T-helper 1 cell treated with Interleukin-12 subunit alpha and Interleukin-12 subunit beta and Interleukin-4 antibody, amounts not matched to agents 30 μg/mL and 1 μg/mL, for 36 hours (primary cell): Measurements from ENCODE around the gene JMJD1C.

Experiments used
- H3K27ac Mint-ChIP-seq: one replicate; pipeline ENCODE4 v1.8.0; 2021; ENCODE audit warnings: mild to moderate bottlenecking, mixed read lengths
- H3K27me3 Mint-ChIP-seq: one replicate; pipeline ENCODE4 v1.8.0; 2021; ENCODE audit warnings: low read depth, mixed read lengths
- H3K36me3 Mint-ChIP-seq: one replicate; pipeline ENCODE4 v1.8.0; 2021; ENCODE audit warnings: low read depth, mixed read lengths
- H3K4me1 Mint-ChIP-seq: one replicate; pipeline ENCODE4 v1.8.0; 2021; ENCODE audit warnings: low read depth, mixed read lengths
- H3K4me3 Mint-ChIP-seq: one replicate; pipeline ENCODE4 v1.8.0; 2021; ENCODE audit warnings: mild to moderate bottlenecking, moderate library complexity, mixed read lengths
- H3K9me3 Mint-ChIP-seq: one replicate; pipeline ENCODE4 v1.8.0; 2021; ENCODE audit warnings: mixed read lengths

The JMJD1C gene

DNA sequence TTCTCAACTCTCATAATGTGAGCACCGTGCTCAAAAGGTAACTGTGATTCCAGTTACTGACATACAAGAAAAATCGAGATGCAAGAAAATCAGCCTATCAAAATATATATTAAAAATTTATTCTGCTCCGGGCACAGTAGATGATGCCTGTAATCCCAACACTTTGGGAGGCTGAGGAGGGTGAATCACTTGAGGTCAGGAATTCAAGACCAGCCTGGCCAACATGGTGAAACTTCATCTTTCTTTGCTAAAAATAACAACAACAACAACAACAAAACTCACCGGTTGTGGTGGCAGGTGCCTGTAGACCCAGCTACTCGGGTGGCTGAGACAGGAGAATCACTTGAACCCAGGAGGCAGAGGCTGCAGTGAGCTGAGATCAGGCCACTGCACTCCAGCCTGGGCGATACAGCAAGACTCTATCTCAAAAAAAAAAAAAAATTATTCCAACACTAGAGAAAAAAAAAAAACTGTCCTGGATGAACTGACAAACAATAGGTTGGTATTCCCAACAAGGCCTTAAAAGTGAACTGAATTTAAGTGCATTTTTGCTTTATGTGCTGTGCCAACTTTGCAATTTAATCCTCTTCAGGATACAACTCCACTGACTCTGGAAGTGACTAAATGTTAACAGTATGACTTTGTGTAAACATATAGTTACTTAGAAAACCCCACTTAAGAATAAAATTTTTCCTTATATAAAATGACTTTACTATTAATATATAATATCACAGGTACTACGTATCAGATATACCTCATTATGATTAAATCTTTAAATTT lies 51.1 kb downstream of the JMJD1C start:
- peaks cover 11% of the 10 kb centered on the region for H3K4me1 Mint-ChIP-seq
- no peak overlapping the region for H3K27ac Mint-ChIP-seq

DNA sequence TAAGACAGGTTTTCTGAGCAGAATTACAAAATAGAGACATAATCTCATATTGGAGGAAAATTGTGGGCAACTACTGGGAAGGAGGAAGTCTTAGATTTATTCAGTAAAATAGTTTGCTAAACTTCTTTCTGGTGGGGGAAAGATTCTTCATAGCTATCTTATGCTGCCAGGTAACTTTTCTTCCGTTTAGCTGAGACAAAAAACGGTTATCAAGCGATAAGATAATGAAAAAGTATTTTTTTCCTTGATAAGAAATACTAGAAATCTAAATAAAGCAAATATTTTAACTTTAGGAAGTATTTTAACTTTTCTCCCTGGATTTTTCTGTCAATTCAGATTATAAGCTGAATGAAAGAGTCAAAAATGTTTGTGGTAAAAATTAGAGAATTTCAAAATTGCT lies 52.3 kb downstream of the JMJD1C start:
- Mint-ChIP-seq H3K27ac (no peak overlapping the region), H3K4me1 (peaks cover 11% of the 10 kb centered on the region), H3K36me3 (no peaks in the 10 kb centered on the region), H3K9me3 (no peaks in the 10 kb centered on the region), H3K4me3 (no peak overlapping the region), H3K27me3 (no peaks in the 10 kb centered on the region)

More for the DNA sequence above, 51.1 kb downstream of the JMJD1C start:
- H3K27me3 Mint-ChIP-seq: no peaks in the 10 kb centered on the region
- H3K9me3 Mint-ChIP-seq: no peaks in the 10 kb centered on the region
- H3K36me3 Mint-ChIP-seq: no peaks in the 10 kb centered on the region
- H3K4me3 Mint-ChIP-seq: no peak overlapping the region

GRCh38 chr10:63412304-63412703 lies 53.5 kb downstream of the JMJD1C start:
- no peaks in the 10 kb centered on the region for H3K9me3 Mint-ChIP-seq
- H3K4me1 Mint-ChIP-seq: peaks cover 8% of the 10 kb centered on the region
- H3K27ac Mint-ChIP-seq: no peak overlapping the region
- peaks cover 1% of the 10 kb centered on the region for H3K36me3 Mint-ChIP-seq
- H3K4me3 Mint-ChIP-seq: no peak overlapping the region
- no peaks in the 10 kb centered on the region for H3K27me3 Mint-ChIP-seq

GRCh38 chr10:63410633-63411032 lies 55.1 kb downstream of the JMJD1C start:
- Mint-ChIP-seq H3K36me3 (peaks cover 5% of the 10 kb centered on the region), H3K4me1 (peaks cover 5% of the 10 kb centered on the region), H3K27ac (no peak overlapping the region), H3K4me3 (no peak overlapping the region), H3K9me3 (no peaks in the 10 kb centered on the region), H3K27me3 (no peaks in the 10 kb centered on the region)

GRCh38 chr10:63409465-63410027 lies 56.2 kb downstream of the JMJD1C start:
- Mint-ChIP-seq H3K27me3 (no peaks in the 10 kb centered on the region), H3K36me3 (peaks cover 5% of the 10 kb centered on the region), H3K4me1 (peaks cover 4% of the 10 kb centered on the region), H3K4me3 (no peak overlapping the region), H3K27ac (no peak overlapping the region), H3K9me3 (no peaks in the 10 kb centered on the region)

DNA sequence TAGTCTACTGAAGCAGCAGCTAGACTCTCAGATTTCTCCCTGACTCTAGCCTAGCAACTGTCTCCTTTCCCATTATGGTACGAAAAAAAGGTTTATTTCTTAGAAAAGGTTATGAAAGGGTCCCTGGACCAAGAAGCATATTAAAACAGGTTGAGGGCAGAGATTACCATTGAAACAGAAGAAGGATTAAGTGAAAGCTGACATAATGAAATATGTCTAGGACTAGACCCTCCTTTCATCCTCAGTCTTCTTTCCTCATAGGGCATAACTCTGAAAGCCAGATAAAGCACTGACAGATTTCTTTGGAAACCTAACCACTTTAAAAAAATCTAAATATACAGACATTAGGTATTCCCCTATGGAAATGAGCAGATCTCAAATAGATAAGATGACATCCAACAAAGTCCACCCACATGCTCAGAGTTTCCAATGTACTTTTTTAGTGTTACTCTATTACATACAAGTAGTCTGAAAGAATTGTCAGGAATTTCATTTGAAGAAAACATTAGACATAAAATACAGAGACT lies 58.6 kb downstream of the JMJD1C start:
- H3K4me1 Mint-ChIP-seq: peaks cover 4% of the 10 kb centered on the region
- no peaks in the 10 kb centered on the region for H3K27me3 Mint-ChIP-seq
- peaks cover 7% of the 10 kb centered on the region for H3K36me3 Mint-ChIP-seq
- H3K27ac Mint-ChIP-seq: no peak overlapping the region
- no peaks in the 10 kb centered on the region for H3K9me3 Mint-ChIP-seq
- H3K4me3 Mint-ChIP-seq: no peak overlapping the region

- peaks cover 4% of the 10 kb centered on the region for H3K9me3 Mint-ChIP-seq
- no peak overlapping the region for H3K4me3 Mint-ChIP-seq
- peaks cover 7% of the 10 kb centered on the region for H3K36me3 Mint-ChIP-seq
- peaks cover 17% of the 10 kb centered on the region for H3K4me1 Mint-ChIP-seq
- no peak overlapping the region for H3K27ac Mint-ChIP-seq
- no peaks in the 10 kb centered on the region for H3K27me3 Mint-ChIP-seq
Observed at GRCh38 chr10:63396133-63396761, 69.5 kb downstream of the JMJD1C start.

GRCh38 chr10:63393050-63393449 lies 72.7 kb downstream of the JMJD1C start:
- H3K4me3 Mint-ChIP-seq: no peak overlapping the region
- H3K27ac Mint-ChIP-seq: no peak overlapping the region
- H3K27me3 Mint-ChIP-seq: no peaks in the 10 kb centered on the region
- H3K9me3 Mint-ChIP-seq: peaks cover 20% of the 10 kb centered on the region
- peaks cover 22% of the 10 kb centered on the region for H3K36me3 Mint-ChIP-seq
- H3K4me1 Mint-ChIP-seq: peaks cover 32% of the 10 kb centered on the region

DNA sequence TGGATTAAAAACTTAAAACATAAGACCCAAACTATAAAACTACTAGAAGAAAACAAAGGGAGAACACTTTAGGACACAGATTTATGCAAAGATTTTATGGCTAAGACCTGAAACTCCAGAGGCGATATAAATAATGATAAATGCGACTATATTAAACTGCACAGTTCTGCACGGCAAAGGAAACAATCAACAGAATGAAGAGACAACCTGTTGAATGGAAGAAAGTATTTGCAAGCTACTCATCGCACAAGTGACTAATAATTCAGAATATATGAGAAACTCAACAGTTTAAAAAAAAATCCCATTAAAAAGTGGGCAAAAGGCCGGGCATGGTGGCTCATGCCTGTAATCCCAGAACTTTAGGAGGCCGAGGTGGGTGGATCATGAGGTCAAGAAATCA lies 73.6 kb downstream of the JMJD1C start:
- Mint-ChIP-seq H3K9me3 (peaks cover 20% of the 10 kb centered on the region), H3K27ac (peak overlapping the region; percentile 2), H3K27me3 (no peaks in the 10 kb centered on the region), H3K4me3 (peak overlapping the region; percentile 25), H3K4me1 (peaks cover 36% of the 10 kb centered on the region), H3K36me3 (peaks cover 22% of the 10 kb centered on the region)

DNA sequence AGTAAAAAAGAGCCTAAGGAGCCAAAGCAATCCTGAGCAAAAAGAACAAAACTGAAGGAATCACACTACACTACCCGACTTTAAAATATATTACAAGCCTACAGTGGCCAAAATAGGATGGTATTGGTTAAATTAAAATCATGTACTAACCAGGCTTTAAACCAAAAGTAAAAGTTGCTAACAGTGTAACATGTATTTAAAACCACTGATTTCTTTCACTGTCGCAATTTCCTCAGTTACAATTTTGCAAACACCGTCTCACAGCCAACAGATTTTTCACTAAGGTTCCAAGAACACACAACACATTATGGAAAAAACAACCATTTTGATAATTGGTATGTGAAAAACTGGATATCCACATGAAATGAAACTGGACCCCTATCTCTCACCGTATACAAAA lies 74.0 kb downstream of the JMJD1C start:
- Mint-ChIP-seq H3K4me3 (peak overlapping the region; percentile 25), H3K27ac (peak overlapping the region; percentile 2), H3K9me3 (peaks cover 20% of the 10 kb centered on the region), H3K4me1 (peaks cover 40% of the 10 kb centered on the region), H3K36me3 (peaks cover 22% of the 10 kb centered on the region), H3K27me3 (no peaks in the 10 kb centered on the region)

DNA sequence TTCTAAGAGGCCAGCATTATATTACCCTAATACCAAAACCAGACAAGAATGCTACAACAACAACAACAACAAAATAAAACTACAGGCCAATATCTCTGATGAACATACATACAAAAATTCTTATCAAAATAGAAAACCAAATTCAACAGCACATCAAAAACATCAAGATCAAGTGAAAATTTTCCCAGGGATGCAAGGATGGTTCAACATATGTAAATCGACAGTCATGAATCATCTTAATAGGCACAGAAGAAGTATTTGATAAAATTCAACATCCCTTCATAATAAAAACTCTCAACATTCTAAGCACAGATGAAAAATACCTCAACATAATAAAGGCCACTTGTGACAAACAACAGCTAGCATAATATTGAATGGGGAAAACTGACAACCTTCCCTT lies 75.3 kb downstream of the JMJD1C start:
- Mint-ChIP-seq H3K27me3 (no peaks in the 10 kb centered on the region), H3K36me3 (peaks cover 22% of the 10 kb centered on the region), H3K27ac (no peak overlapping the region), H3K4me3 (no peak overlapping the region), H3K9me3 (peaks cover 20% of the 10 kb centered on the region), H3K4me1 (peaks cover 42% of the 10 kb centered on the region)

- H3K4me3 Mint-ChIP-seq: peak overlapping the region; percentile 74
- H3K4me1 Mint-ChIP-seq: peaks cover 48% of the 10 kb centered on the region
Observed at GRCh38 chr10:63388421-63389031, 77.3 kb downstream of the JMJD1C start.

GRCh38 chr10:63385254-63385653 lies 80.5 kb downstream of the JMJD1C start:
- H3K4me1 Mint-ChIP-seq: peaks cover 30% of the 10 kb centered on the region
- no peak overlapping the region for H3K4me3 Mint-ChIP-seq
- H3K27me3 Mint-ChIP-seq: no peaks in the 10 kb centered on the region
- H3K27ac Mint-ChIP-seq: no peak overlapping the region
- H3K9me3 Mint-ChIP-seq: peaks cover 9% of the 10 kb centered on the region
- peaks cover 8% of the 10 kb centered on the region for H3K36me3 Mint-ChIP-seq

More at GRCh38 chr10:63388421-63389031, 77.3 kb downstream of the JMJD1C start:
- Mint-ChIP-seq H3K36me3 (peaks cover 22% of the 10 kb centered on the region), H3K27me3 (no peaks in the 10 kb centered on the region), H3K27ac (peak overlapping the region; percentile 28), H3K9me3 (peaks cover 20% of the 10 kb centered on the region)

- Mint-ChIP-seq H3K27ac (no peak overlapping the region), H3K4me1 (peaks cover 28% of the 10 kb centered on the region), H3K36me3 (peaks cover 3% of the 10 kb centered on the region), H3K9me3 (peaks cover 3% of the 10 kb centered on the region), H3K4me3 (no peak overlapping the region), H3K27me3 (no peaks in the 10 kb centered on the region)
Observed at GRCh38 chr10:63384675-63385074, 81.1 kb downstream of the JMJD1C start.
